OCI-LY1 (cell line): ENCODE measurements around the gene ARHGDIB.

ENCODE experiments used
- CTCF ChIP-seq: fragments of 200-600 bp; sonication (generic), shearing (Covaris generic); IDR thresholded peaks from 2 replicates; pipeline ENCODE4 v1.5.1; 2017; ENCODE audit warnings: mild to moderate bottlenecking, antibody characterized with exemption, low read length, moderate library complexity, mixed read lengths
- EZH2 ChIP-seq: fragments of 200-600 bp; sonication (generic), shearing (Covaris generic); IDR thresholded peaks from 2 replicates; pipeline ENCODE4 v1.8.0; 2017; ENCODE audit warnings: borderline replicate concordance, mixed run types, mild to moderate bottlenecking, antibody characterized with exemption, low read length, moderate library complexity, mixed read lengths

GRCh38 chr12:14959126-14959440, 2.3 kb downstream of the ARHGDIB start:
- no peak for TF ChIP-seq CTCF
- no peak for TF ChIP-seq EZH2
